A549 (cell line): ENCODE results near the gene EEF1AKMT1. TPM values are rescaled to one million over a fixed set of nuclear protein-coding genes. Genes with fewer than 3 reads are reported as not detected.

ENCODE experiments used
- ATAC-seq, 2 experiments: fragments of 200-7000 bp in 1 of 2; fragments of >200 bp in 1 of 2; cut with Nextera tagmentation in 1 of 2; cut with Tn5 transposase in 1 of 2; 3 replicates each; pipeline versions ENCODE4 v1.8.0 to v1.9.1; 2018 to 2020; ENCODE audit warnings: mild to moderate bottlenecking in 1 of 2, moderate library complexity in 1 of 2
- CTCF ChIA-PET: fragments of 300-600 bp; sonication (Branson Sonifier 250); formaldehyde crosslinking; extraction: SDS; loops from one replicate; lab custom pipeline; 2021; ENCODE audit warnings: antibody characterized with exemption, inconsistent platforms; lab: Yijun Ruan, JAX
- POLR2A ChIA-PET: fragments of 350-600 bp; formaldehyde crosslinking; extraction: SDS; loops from one replicate; lab custom pipeline; 2021; ENCODE audit warnings: antibody characterized with exemption, inconsistent platforms; lab: Yijun Ruan, JAX
- DNase-seq, 2 experiments: peaks; one replicate each; pipeline versions ENCODE4 v3.0.0 to v3.0.0-alpha.2; 2011 to 2016; ENCODE audit warnings: low read depth in 1 of 2, low spot score in 1 of 2
- FAIRE-seq: peaks from 2 replicates; lab custom pipeline; 2011; peaks lifted over from hg19 to GRCh38; lab: Jason Lieb, UNC
- H3K27ac ChIP-seq, 2 experiments: fragments of >200 bp; sonication (Bioruptor Twin); formaldehyde crosslinking; 3 replicates each; pipeline ENCODE4 v1.5.1; 2016 to 2017
- H3K4me1 ChIP-seq: fragments of >200 bp; sonication (Bioruptor Twin); formaldehyde crosslinking; 3 replicates; pipeline ENCODE4 v1.6.1; 2016
- H3K4me2 ChIP-seq: fragments of >200 bp; sonication (Bioruptor Twin); formaldehyde crosslinking; 3 replicates; pipeline ENCODE4 v1.6.1; 2016
- H3K4me3 ChIP-seq: fragments of >200 bp; sonication (Bioruptor Twin); formaldehyde crosslinking; 3 replicates; pipeline ENCODE4 v1.5.1; 2016
- H3K9me3 ChIP-seq: fragments of >200 bp; sonication (Bioruptor Twin); formaldehyde crosslinking; 3 replicates; pipeline ENCODE4 v1.6.1; 2016
- BCL3 ChIP-seq: fragments of >200 bp; sonication (Bioruptor Twin); formaldehyde crosslinking; IDR thresholded peaks from 3 replicates; pipeline ENCODE4 v1.6.1; 2016
- CBX8 ChIP-seq: fragments of 200-600 bp; sonication (generic); IDR thresholded peaks from 2 replicates; pipeline ENCODE4 v1.6.1; 2016
- CTCF ChIP-seq: fragments of >200 bp; sonication (Bioruptor Twin); formaldehyde crosslinking; IDR thresholded peaks from 3 replicates; pipeline ENCODE4 v1.5.1; 2016
- E2F6 ChIP-seq: IDR thresholded peaks from 2 replicates; pipeline ENCODE4 v1.6.1; 2012; ENCODE audit warnings: low read depth, borderline replicate concordance
- EHF ChIP-seq: fragments of 250-450 bp; sonication (Bioruptor Pico); IDR thresholded peaks from 2 replicates; pipeline ENCODE4 v1.5.0; 2020; ENCODE audit warnings: mild to moderate bottlenecking
- FOSB ChIP-seq: fragments of 250-450 bp; sonication (Bioruptor Pico); IDR thresholded peaks from 2 replicates; pipeline ENCODE4 v1.5.0; 2020; ENCODE audit warnings: mild to moderate bottlenecking, moderate library complexity
- HDAC2 ChIP-seq: fragments of 200-600 bp; sonication (generic); IDR thresholded peaks from 2 replicates; pipeline ENCODE4 v1.6.1; 2016
- HEYL ChIP-seq: fragments of 250-450 bp; sonication (Bioruptor Pico); IDR thresholded peaks from 2 replicates; pipeline ENCODE4 v1.8.0; 2021; ENCODE audit warnings: mild to moderate bottlenecking, moderate library complexity
- HMGXB4 ChIP-seq: fragments of 250-450 bp; sonication (Bioruptor Pico); IDR thresholded peaks from 2 replicates; pipeline ENCODE4 v1.5.0; 2021; ENCODE audit warnings: mild to moderate bottlenecking, moderate library complexity, borderline replicate concordance
- HOXA7 ChIP-seq: fragments of 250-450 bp; sonication (Bioruptor Pico); IDR thresholded peaks from 2 replicates; pipeline ENCODE4 v1.5.0; 2020; ENCODE audit warnings: mild to moderate bottlenecking, moderate library complexity
- HOXB13 ChIP-seq: fragments of 250-450 bp; sonication (Bioruptor Pico); IDR thresholded peaks from 2 replicates; pipeline ENCODE4 v1.5.0; 2020; ENCODE audit warnings: low read depth, mild to moderate bottlenecking, moderate library complexity
- HOXB5 ChIP-seq: fragments of 250-450 bp; sonication (Bioruptor Pico); IDR thresholded peaks from 2 replicates; pipeline ENCODE4 v1.5.0; 2020; ENCODE audit warnings: mild to moderate bottlenecking, moderate library complexity
- JUN ChIP-seq, 2 experiments: fragments of >200 bp; sonication (Bioruptor Twin); formaldehyde crosslinking; IDR thresholded peaks; 2 replicates in 1 of 2; 3 replicates in 1 of 2; pipeline ENCODE4 v1.6.1; 2016 to 2017
- MAZ ChIP-seq: fragments of 150-350 bp; IDR thresholded peaks from 2 replicates; pipeline ENCODE4 v1.6.1; 2014; ENCODE audit warnings: antibody characterized with exemption, low read depth, low read length, borderline replicate concordance
- NPAS2 ChIP-seq: fragments of 250-450 bp; sonication (Bioruptor Pico); IDR thresholded peaks from 2 replicates; pipeline ENCODE4 v1.8.0; 2022; ENCODE audit warnings: mild to moderate bottlenecking, moderate library complexity, borderline replicate concordance
- PHF8 ChIP-seq: fragments of 200-600 bp; sonication (generic); IDR thresholded peaks from 2 replicates; pipeline ENCODE4 v1.6.1; 2016; ENCODE audit warnings: low read depth, mild to moderate bottlenecking, antibody characterized with exemption, moderate library complexity, borderline replicate concordance
- POLR2AphosphoS2 ChIP-seq: conservative IDR thresholded peaks from 2 replicates; pipeline ENCODE4 v1.6.1; 2012; ENCODE audit warnings: low read length, improper control_type of control experiment, inconsistent platforms
- REST ChIP-seq: fragments of 200-600 bp; sonication (generic); IDR thresholded peaks from 2 replicates; pipeline ENCODE4 v1.6.1; 2016; ENCODE audit warnings: antibody characterized with exemption, mild to moderate bottlenecking, moderate library complexity
- RNF2 ChIP-seq: fragments of 200-600 bp; sonication (generic); IDR thresholded peaks from 2 replicates; pipeline ENCODE4 v1.6.1; 2016; ENCODE audit warnings: low read depth, mild to moderate bottlenecking, antibody characterized with exemption, moderate library complexity, borderline replicate concordance
- SMC3 ChIP-seq: fragments of >200 bp; sonication (Bioruptor Twin); formaldehyde crosslinking; IDR thresholded peaks from 3 replicates; pipeline ENCODE4 v1.6.1; 2018; ENCODE audit warnings: inconsistent platforms
- SREBF2 ChIP-seq: fragments of 450-650 bp; IDR thresholded peaks from 2 replicates; pipeline ENCODE4 v1.6.1; 2014; ENCODE audit warnings: mild to moderate bottlenecking, moderate library complexity
- TP53 ChIP-seq: fragments of 250-450 bp; sonication (Bioruptor Pico); IDR thresholded peaks from 2 replicates; pipeline ENCODE4 v1.5.0; 2021; ENCODE audit warnings: mild to moderate bottlenecking, moderate library complexity
- USF2 ChIP-seq: fragments of 450-650 bp; IDR thresholded peaks from 2 replicates; pipeline ENCODE4 v1.6.1; 2014; ENCODE audit warnings: antibody characterized with exemption
- ZFP36 ChIP-seq: fragments of 450-650 bp; IDR thresholded peaks from 2 replicates; pipeline ENCODE4 v1.6.1; 2014; ENCODE audit warnings: borderline replicate concordance; ENCODE audit not compliant: partially characterized antibody
- ZNF302 ChIP-seq: fragments of 250-450 bp; sonication (Bioruptor Pico); IDR thresholded peaks from 2 replicates; pipeline ENCODE4 v1.9.0; 2021; ENCODE audit warnings: inconsistent platforms, mild to moderate bottlenecking, moderate library complexity
- WGBS: methylation state at CpG from one replicate; pipeline ENCODE4 v1.1.6; 2017; ENCODE audit errors: missing lambda C conversion rate; 5-methylcytosine and 5-hydroxymethylcytosine counted together
- polyA plus RNA-seq, 4 experiments: library from polyadenylated mRNA; depleted of rRNA in 3 of 4; stranded (reverse); fragments of >200 nt; fragmentation: RNase III in 1 of 4; extraction: RNeasy Plus Mini Kit Qiagen cat#74134 plus additional on column Dnase treatment in 1 of 4; gene quantifications; 2 replicates in 3 of 4; 3 replicates in 1 of 4; pipeline ENCODE4 v1.2.3, GENCODE V29; 2011 to 2017

EEF1AKMT1 gene
- polyA plus RNA-seq, 2 of the 4 experiments (the other 2 are of a cell fraction): 8.1 to 10.0 TPM

GRCh38 chr13:20684041-20684440, 89.7 kb downstream of the EEF1AKMT1 start:
- 93% methylated on average over 4 of the region's 4 CpGs for WGBS
- no peaks in the 10 kb centered on the region for H3K4me1 ChIP-seq
- TF ChIP-seq JUN (IDR thresholded peaks at IDR 0.05): no peak
- TF ChIP-seq HEYL (CRISPR knock-in tag): no peak
- TF ChIP-seq HMGXB4 (CRISPR knock-in tag): no peak
- TF ChIP-seq BCL3: no peak
- no peak for TF ChIP-seq ZNF302
- no peak for TF ChIP-seq POLR2AphosphoS2
- no peak for TF ChIP-seq REST
- TF ChIP-seq TP53: no peak
- TF ChIP-seq PHF8: no peak
- TF ChIP-seq USF2: no peak
- TF ChIP-seq HOXB5 (CRISPR knock-in tag): no peak
- TF ChIP-seq ZFP36: no peak
- no peak for TF ChIP-seq FOSB (CRISPR knock-in tag)
- no peak for TF ChIP-seq HOXA7
- no peak for TF ChIP-seq E2F6
- TF ChIP-seq SMC3: no peak
- TF ChIP-seq, all 56 proteins: peak for 0
- Histone ChIP-seq H3K4me2 (no peak overlapping the region), H3K27ac (no peak overlapping the region), H3K4me3 (no peak overlapping the region), H3K9me3 (no peaks in the 10 kb centered on the region)
- ChIA-PET CTCF (no interaction called here), POLR2A (no interaction called here)
- no peak for DNase-seq
- no peak for FAIRE-seq
- no peak for ATAC-seq

GRCh38 chr13:20682061-20682460, 91.7 kb downstream of the EEF1AKMT1 start:
- POLR2A ChIA-PET: no interaction called here
- 94% methylated on average over 1 of the region's 1 CpG for WGBS
- TF ChIP-seq RNF2 (no peak), MAZ (no peak), HDAC2 (no peak), CTCF (no peak), SREBF2 (no peak), HOXB13 (CRISPR knock-in tag) (no peak), ZNF302 (no peak), SMC3 (no peak), NPAS2 (CRISPR knock-in tag) (no peak), EHF (CRISPR knock-in tag) (no peak), CBX8 (no peak), BCL3 (no peak), USF2 (no peak)

More at GRCh38 chr13:20682061-20682460, 91.7 kb downstream of the EEF1AKMT1 start:
- Histone ChIP-seq H3K4me1 (no peaks in the 10 kb centered on the region), H3K4me2 (no peak overlapping the region), H3K4me3 (no peak overlapping the region), H3K9me3 (no peaks in the 10 kb centered on the region), H3K27ac (no peak overlapping the region)
- FAIRE-seq (no peak), DNase-seq (no peak), ATAC-seq (no peak)
- CTCF ChIA-PET: no interaction called here
